Measurements from ENCODE around the gene SHROOM1.

SHROOM1 gene

DNA sequence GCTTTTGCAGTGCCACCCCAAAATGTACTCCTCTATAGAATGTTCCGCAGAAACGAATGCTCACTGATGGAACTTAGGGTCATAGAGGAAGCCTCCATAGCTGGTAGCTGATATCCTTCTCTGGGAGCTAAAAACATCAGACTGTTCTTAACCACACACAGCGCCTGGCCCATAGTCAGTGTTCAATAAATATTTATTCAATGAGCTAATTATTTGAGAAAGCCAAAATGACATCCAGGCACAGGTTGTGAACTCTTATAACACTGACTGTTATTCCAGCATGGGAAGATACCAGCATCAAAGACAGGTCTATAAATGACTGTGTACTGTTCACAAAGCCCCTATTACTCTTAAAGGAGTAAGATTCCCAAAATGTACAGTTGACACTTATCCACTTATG lies 22.9 kb upstream of the SHROOM1 start:
- DNase-seq, result no peak

DNA sequence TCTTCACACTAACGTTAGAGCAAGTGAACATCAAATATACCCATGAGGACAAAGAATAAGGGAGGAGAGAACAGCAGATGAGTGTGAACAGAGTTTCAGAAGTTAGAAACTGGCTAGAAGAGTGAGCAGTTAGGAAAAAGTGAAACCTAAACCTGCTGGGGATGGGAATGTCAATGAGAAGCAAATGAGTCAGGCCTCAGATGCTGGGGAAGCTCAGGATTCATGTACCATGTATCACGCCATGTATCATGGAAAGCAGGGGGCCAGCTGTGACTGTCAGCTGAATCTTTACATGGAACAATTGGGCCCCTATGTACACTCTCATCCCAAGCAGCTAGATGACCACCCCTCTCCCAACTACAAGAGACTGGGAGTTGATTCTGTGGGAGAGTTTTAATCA lies 19.6 kb upstream of the SHROOM1 start:
- no peak for DNase-seq

DNA sequence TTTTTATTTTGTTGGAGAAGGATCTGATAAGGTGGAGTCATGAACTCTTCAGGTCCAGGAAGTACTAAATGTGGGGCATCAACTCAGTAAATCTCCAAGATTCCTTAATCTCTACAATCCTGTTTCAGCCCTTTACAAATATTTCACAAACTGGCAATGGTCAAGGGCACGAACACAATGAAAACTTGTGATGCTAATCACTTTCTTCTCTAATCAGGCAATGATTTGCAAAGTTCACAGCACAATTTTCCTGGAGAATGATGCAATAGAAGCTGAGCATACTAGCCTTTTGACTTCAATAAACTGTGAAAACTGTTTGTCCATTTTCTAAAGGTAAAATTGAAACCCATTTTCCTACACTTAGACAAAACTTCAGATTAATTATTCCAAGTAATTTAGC lies 18.9 kb upstream of the SHROOM1 start:
- no peak for DNase-seq

DNA sequence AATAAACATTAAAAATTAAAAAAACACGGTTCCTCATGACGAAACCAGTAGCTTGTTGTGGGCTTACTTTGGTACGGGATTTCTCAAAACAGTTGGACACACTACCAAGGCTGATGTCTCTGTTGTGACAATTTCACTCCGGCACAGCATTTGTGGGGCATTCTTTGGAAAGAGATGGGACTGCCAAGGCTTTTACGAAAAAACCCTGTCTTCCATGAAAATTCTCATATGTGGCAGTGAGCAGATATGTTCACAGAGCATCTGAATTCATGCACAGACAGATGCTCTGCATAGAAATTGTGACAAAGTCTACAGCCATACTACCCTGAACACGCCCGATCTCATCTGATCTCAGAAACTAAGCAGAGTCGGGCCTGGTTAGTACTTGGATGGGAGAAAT lies 17.8 kb upstream of the SHROOM1 start:
- DNase-seq, result no peak

DNA sequence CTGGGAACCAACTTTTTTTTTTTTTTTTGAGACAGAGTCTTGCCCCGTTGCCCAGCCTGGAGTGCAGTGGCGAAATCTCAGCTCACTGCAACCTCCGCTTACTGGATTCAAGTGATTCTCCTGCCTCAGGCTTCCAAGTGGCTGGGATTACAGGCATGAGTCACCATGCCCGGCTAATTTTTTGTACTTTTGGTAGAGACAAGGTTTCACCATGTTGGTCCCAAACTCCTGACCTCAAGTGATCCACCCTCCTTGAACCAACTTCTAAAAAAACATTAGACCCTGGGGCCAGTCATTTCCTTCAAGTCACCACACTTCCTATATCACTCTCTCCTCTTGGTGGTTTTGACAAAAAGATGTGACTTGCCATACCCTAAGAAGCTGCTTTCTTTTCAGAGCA lies 10.9 kb upstream of the SHROOM1 start:
- DNase-seq, result no peak

DNA sequence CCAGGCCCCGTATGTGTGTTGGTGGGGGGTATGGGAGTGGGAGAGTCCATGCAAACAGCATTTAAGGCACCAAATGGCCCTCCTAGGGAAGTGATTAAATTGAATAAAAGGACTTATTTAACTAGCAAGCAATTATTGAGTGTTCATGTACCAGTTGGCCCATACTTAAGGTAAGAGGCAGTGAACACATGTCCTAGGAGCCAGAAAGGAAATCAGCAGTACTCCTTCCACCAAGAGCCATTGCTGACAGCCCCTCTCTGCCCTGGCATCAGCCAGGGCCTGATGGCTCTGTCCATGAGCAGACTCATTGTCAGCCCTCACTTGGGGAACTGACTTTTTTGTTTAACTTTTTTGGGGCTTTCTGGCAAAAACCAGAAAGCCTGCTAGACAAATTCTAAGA lies 10.4 kb upstream of the SHROOM1 start:
- no peak for DNase-seq

DNA sequence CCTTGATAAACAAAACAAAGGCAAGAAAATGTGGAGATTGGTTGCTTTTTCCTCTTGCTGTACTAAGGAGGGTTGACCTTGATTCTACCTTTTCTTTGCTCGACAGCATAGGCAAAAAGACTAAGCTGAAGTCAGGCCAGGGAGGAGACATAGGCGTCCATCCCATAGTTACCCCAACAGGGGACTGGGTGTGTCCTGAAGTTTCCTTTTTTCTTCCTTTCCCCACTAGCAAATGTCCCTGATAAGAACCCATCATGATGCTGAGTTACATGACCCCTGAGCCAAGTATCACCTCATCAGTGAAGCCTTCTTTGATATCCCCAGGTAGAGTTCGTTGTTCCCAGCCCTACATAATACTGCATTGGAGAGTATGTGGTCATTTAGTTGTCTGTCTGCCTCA lies 9.9 kb upstream of the SHROOM1 start:
- DNase-seq, result no peak

DNA sequence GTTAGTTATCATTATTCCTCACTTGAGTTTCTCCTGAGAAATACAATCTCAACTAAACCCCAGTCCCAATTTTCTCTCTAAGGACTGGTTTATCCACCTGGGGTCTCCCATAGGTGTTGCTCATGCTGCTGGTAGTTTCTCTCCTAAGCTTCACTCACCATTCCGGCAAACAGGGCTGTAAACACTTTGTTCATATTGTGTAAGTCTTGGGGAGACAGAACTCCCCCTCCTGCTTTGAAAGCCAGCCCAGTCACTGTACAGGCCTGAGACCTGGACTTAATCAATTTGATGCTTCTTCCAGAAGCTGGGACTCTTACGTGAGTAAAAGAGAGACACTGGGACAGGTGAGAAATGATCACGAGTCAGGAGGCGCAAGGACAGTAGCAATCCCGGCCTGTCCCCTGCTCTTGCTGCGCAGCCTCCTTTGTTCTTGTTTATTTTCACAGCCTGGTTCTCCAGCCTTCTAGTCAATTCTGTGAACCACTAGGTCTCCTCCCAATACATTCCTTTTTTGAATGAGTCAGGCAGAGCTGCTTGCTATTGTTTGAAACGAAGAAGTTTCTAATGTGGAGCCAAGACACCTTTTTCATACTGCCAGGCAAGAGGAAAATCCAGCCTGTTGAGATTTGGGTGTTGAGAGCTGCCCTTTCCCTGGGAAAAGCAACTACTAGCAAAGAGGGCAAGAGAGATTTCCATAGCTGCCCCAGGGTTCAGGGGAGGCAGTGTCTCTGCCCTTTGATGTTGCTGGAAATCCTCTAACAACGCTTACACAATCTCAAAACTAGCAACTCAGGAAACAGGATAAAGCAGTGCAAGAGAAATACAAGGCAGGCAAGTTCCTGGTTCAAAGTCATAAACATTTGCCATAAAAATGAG lies 9.2 kb upstream of the SHROOM1 start:
- DNase-seq, result no peak

DNA sequence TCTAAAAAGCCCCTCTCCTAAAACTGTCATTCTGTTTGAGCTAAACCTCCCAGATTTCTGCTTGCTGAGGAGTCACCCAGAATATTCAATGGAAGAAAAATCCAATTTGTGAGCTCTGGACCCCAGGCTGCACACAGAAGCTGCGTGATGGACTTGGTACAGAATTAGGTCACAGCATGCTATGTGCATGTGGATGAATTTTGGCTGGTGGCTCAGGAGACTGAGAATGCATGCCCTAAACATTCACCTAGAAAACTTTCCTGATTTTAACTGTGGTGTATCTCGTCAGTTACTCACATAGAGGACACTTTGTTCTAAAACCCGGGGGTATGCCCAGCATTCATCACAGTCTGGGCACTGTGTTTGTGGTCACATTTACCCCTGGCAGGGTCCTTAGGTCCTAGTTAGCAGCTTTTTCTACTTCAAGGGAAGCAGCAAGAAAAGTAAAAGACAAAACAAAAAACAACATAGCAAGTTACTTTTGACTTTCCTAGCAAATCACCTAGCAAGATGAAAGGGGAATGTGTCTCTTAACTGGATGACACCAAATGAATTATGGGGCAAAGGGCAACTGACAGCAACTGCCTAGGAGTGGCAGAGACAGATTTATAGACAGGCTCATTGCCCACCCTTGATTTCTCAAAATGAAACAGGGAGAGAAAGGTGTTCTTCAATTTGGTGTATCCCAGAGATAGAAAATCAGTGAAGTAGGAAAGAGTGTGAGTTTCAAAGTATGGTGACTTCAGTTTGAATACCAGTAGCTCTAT lies 8.3 kb upstream of the SHROOM1 start:
- no peak for DNase-seq

DNA sequence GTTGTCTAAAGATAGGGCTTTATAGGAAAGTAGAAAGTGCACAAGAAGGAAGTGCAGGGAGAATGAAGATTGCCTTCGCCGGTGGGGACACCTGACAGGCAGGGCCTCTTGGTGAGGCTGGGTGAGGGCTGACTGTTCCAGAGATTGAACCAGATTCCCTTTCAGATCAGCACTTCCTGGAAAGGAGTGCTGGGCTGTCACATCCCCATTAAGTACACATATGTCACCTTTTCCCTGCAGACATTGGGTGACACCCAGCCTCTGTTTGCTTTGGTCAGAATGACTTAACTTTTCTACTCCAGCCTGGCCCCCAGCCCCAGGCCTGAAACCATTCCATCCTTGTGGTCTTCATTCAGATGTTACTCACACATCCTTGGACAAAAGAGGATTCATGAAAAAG lies 7.4 kb upstream of the SHROOM1 start:
- DNase-seq, result no peak

DNA sequence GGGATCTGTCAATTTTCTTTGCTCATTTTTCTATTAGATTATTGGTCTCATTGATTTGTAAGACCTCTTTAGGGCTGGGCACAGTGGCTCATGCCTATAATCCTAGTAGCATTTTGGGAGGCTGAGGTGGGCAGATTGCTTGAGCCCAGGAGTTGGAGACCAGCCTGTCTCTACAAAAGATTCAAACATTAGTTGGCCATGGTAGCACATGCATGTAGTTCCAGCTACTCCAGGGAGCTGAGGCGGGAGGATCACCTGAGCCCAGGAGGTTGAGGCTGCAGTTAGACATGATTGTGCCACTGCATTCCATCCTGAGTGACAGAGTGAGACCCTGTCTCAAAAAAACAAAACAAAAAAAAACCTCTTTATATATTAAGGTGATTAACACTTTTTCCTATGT lies 6.4 kb upstream of the SHROOM1 start:
- no peak for DNase-seq

DNA sequence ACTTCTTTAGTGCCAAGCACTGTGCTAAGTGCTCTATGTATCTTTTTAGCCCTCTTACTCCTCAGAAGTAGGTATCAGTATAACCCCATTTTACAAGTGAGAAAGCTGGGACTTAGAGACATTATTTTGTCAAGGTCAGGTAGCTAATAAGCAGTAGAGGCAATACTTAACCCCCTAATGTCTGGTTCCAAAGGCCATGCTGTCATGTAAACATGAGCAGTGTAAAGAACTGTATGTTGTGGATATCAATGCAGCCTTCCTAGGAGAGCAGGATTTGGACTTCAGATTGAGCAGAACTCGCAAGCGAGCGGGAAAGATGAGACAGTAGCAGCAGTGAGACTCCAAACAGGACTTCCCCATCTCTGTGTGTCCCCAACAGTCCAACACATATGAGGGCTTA lies 3.6 kb upstream of the SHROOM1 start:
- DNase-seq, result no peak

DNA sequence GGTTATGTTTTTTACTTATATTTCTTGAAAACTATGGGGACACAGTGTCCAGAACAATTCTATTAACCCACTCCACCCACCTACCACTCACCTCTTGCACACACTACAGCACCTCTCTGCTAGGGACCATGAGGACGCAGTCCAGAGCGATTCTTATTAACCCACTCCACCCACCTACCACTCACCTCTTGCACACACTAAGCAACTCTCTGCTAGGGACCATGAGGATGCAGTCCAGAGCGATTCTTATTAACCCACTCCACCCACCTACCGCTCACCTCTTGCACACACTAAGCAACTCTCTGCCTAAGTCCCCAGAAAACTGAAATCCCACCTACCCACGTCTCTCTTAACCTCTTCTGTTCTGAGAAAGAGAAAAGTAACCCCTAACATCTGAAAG lies 2.2 kb upstream of the SHROOM1 start:
- no peak for DNase-seq

DNA sequence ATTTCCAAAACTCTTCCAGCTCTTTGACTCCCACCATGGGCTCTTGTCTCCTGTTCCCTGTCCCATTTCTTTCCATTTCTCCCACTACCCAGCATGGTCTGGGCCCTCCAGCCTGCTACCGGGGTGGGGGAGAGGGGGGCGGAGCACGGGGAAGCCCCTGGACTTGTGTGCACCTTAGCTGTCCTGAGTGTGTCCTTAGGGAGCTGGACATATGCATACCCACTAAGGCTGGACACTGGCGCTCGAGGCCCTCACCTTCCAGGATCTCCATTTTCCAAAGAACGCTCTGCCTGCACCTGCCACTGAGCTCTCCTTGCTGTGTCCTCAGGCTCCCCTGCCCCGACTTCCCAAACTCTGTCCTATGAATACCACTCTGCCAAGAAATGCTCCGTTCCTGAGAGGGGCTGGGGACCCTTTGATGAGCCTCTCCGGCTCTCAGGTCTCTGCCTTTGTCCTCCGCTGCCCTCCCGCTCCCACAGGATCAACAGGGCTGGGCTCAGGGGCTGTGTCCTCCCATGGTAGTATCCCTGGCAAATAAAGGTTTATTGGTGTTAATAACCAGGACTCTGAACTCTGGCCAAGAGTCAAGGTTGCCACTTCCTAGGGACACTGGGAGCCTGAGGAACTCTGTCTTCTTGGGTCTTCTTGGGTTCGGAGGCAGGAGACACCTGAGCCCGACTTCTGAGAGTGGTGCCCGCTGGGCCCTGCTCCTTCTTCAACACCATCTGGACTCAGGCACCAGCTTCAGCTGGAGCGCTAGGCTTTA lies 831 bp upstream of the SHROOM1 start:
- no peak for DNase-seq

DNA sequence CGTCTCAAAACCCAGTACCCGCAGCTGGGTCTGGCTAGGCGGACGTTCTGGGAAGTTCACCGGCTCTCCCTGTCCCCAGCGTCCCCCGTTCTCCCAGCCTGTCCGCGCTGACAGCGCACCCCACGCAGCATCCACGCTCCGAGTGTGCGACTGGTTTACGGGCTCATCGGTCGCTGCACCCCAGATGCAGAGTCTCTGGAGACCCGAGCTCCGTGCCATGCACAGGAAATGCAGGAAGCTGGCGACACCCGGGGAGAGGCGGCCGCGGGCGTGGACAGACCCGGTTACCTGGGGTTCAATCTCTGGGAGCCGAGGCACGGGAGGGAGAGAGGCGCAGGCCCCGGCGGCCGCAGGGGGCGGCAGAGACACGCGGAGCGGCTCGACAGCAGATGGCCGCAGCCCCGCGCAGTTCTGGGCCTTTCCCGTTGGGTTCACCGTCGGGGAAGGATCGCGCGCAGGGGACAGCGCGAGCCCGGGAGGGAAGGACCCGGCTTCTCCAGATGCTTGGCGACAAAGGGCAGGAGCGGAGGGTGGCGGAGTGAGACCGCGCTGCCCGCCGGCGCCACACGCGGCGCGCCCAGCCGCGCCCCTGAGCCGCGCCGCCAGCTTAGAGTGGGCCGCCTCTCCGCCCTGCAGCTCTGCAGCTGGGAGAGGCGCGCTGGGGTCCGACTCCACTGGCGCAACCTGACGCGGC lies 558 bp downstream of the SHROOM1 start:
- DNase-seq, result peak; percentile 80

DNA sequence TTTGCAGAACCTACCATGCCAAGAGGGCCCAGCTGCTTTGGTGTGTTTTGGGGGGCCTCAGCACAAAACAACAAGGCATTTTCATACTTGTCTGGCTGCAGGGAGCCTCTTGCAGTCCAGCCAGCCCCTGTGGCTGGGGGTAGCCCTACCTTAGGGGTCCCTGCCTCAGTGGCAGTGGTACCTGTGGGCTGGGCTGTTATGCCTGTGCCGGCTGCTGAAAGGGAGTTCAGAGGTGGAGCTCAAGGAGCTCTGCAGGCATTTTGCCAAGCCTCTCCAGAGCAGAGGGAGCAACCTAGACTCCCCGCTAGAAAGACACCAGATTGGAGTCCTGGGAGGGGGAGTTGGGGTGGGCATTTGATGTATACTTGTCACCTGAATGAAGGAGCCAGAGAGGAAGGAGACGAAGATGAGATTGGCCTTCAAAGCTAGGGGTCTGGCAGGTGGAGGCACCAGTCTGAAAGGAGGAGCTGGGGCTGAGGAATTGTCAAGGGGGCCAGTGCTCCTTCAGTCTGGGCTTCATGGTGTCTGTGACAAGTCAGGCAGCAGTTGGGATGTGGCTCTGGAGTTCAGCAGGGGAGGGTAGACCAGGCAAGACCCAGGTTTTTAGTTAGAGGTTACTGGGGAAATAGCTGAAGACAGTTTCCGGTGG lies 1.5 kb downstream of the SHROOM1 start:
- DNase-seq, result no peak

DNA sequence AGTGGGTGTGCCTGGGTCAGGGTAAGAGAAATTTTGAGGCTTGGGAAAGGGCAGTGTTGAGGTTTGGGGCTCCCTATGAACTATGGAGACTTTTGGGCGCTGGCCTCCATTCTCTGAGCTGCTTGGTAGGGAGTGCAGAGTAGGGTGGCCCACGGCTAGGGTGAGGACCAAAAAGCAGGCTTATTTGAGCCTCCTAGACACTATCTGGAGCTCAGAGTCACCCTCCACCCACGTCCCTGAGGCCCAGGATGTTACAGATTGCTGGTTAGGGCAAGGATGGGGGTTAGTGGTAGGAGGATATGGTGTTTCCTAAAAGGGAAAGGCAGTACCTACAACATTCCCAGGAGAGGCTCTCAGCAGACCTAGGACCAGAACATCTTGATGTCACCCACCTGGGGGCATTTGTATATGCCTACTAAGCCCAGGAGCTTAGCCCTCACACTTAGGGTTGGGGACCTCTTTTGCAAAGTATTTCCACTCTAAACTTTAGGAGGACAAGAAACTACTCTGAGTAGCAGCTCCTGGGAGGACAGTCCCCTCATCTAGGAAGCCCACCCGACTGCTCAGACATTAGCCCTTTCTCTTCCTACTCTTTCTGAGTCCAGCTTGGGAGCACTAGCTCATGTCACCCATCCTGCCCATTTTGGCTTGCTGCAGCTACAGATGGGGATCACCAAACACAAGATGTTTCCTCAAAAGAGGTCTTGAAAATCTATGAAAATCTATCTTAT lies 2.3 kb downstream of the SHROOM1 start:
- DNase-seq, result no peak

DNA sequence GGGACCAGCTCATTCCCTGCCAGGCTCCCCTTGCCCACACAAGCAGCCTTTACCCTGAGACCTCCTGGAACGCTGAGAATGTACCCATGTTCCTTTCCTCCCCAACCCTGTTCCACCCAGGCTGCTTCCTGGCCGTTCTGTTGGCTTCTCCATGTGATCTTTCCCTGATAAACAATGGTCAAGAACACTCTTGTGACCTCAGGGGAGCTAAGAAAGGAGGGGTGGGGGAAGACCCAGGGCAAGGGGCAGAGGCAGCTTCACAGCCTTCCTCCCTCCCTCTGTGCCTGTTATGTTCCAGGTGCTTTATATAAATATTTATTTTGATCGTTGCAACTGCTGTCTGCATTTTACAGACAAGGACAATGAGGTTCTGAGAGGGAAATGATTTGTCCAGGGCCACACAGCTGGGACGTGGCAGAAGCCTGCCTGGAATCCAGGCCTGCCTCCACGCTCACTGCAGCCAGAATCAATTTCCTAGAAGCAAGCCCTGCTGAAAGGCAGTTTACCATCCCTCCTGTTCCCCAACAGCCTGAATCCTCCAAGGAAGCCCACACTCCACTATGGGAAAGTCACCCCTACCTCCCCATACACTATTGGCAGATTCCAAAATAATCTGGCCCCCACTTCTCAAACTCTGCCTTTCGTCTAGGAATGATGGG lies 3.9 kb downstream of the SHROOM1 start:
- DNase-seq, result no peak

DNA sequence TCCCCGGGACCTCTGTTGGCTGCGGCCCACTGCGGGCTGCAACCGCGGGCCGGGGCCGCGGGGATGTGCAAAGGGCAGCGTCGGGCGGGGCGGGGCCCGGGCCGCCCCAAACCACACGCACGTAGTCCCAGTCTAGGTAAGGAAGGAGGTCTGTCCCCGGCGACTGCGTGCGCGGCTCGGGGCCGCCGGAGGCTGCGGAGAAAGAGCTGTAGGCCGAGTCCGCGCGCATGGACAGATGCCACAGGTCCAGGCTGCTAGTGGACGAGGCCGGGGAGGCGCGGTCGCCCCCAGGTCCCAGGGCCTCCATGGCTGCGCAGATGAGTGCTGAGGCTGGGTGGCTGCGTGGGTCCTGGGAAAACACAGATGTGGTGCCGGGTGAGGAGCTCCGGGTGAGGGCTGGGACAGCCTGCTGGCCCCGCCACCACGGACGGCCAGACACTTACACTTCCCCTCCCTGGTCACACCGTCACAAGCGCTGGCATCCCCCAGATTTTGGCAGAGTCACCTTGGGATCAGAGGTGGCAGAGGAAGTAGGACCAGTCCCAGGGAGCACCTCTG lies 4.5 kb downstream of the SHROOM1 start:
- DNase-seq, result peak; percentile 30

DNA sequence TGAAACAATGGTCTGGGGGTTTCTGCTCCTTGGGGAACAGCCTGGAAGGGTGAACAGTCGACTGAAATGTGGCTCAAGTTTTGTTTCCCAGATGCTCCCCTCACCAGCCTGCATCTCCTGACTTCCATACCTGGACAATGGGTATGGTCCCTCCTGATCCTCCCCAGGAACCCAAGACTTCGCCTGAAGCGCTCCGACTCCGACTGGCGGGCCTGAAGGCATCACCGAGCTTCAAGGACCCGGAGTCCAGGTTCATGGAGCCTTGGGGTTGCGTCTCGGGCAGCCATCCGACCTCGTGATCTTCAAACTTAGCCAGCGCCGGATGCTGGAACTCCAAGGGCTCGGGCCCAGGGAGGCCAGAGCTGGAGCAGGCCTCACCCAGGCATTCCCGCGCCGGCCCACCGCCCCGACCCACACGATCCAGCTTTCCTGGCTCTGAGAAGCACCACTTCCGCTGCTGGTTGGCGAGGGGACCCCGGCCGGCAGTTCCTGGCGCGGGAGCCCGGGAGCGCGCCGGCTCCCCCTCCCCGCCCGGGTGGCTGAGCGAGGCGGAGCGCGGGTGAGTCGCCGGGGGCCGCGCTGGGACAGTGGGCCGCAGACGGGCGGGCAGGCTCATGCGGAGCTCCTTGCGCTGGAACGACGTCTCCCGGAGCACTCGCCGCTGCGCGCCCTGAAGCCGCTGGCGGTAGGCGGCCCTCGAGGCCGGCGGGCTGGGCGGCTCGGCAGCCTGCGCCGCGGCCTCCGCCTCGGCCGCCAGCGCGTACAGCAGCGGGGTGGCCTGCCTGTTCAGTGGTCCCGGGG lies 5.2 kb downstream of the SHROOM1 start:
- DNase-seq, result peak; percentile 19
